ENCODE measurements around the gene ST3GAL3.

The ST3GAL3 gene

GRCh38 chr1:43873851-43874250 lies 166.5 kb downstream of the ST3GAL3 start:
- DNase-seq (ENCODE audit: extremely low read depth in 1 of 2, low read depth in 1 of 2): no peak

GRCh38 chr1:43874716-43875115 lies 167.4 kb downstream of the ST3GAL3 start:
- DNase-seq (ENCODE audit: extremely low read depth in 1 of 2, low read depth in 1 of 2): no peak

GRCh38 chr1:43875331-43875730 lies 168.0 kb downstream of the ST3GAL3 start:
- DNase-seq (ENCODE audit: extremely low read depth in 1 of 2, low read depth in 1 of 2): no peak

GRCh38 chr1:43877101-43877500 lies 169.8 kb downstream of the ST3GAL3 start:
- DNase-seq (ENCODE audit: extremely low read depth in 1 of 2, low read depth in 1 of 2): no peak

DNA sequence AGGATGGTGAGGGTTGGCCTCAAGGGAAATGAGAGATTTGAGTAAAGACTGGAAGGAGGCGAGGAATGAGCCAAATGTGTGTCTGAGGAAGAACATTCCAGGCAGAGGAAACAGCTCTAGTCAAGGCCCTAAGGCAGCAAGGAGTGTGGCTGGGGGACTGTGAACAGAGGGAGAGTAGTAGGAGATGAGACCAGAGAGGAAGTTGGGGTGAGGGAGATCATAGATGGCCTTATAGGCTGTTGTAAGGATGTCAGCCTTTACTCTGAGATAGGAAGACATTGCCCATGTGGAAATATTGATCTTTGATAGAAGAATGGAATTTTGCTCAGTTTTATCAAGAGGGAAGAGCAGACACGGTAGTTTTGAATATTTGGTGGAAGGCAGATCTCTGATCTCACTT lies 171.1 kb downstream of the ST3GAL3 start:
- DNase-seq (ENCODE audit: extremely low read depth in 1 of 2, low read depth in 1 of 2): no peak

DNA sequence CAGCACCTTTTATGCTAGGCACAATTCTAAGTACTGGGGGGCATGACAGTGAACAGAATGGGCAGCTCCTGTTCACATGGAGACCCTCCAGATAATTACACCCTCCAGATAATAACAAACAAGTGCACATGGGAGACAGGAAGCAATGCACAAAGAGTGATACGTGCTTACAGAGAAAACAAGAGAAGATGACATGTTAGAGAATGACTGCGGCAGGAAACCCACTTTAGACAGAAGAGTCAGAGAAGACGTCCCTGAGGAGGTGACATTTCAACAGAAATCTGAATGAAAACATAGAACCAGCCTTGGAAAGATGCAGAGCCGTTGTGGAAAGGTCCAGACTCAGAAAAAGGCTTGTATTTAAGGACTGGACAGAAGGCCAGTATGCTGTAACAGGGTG lies 171.5 kb downstream of the ST3GAL3 start:
- DNase-seq (ENCODE audit: extremely low read depth in 1 of 2, low read depth in 1 of 2): no peak

GRCh38 chr1:43879414-43879813 lies 172.1 kb downstream of the ST3GAL3 start:
- no peak for DNase-seq (ENCODE audit: extremely low read depth in 1 of 2, low read depth in 1 of 2)

- DNase-seq (ENCODE audit: extremely low read depth in 1 of 2, low read depth in 1 of 2): no peak
These were observed 172.7 kb downstream of the ST3GAL3 start for GRCh38 chr1:43879996-43880395.

DNA sequence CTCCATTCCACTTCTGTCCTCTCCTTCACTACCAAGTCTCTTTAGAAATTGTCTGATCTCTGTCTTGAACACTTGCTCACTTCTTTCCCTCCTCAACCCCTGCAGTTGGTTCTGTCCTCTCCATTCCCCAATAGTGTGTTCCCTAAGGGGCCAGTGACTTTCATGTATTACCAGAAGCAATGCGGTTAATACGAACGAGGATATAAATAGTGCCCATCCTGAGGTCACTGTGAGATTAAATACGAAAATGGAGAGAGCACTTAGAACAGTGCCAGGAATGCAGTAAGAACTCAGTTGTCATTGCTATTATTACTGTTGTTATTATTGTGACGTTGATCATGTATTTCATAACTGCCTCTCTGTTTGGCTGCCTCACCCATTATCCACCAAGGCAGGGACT lies 173.3 kb downstream of the ST3GAL3 start:
- DNase-seq (ENCODE audit: extremely low read depth in 1 of 2, low read depth in 1 of 2): no peak

- no peak for DNase-seq (ENCODE audit: extremely low read depth in 1 of 2, low read depth in 1 of 2)
These were observed 174.1 kb downstream of the ST3GAL3 start for GRCh38 chr1:43881415-43881814.

- no peak for DNase-seq (ENCODE audit: extremely low read depth in 1 of 2, low read depth in 1 of 2)
These were observed 175.4 kb downstream of the ST3GAL3 start for GRCh38 chr1:43882763-43883162.

DNA sequence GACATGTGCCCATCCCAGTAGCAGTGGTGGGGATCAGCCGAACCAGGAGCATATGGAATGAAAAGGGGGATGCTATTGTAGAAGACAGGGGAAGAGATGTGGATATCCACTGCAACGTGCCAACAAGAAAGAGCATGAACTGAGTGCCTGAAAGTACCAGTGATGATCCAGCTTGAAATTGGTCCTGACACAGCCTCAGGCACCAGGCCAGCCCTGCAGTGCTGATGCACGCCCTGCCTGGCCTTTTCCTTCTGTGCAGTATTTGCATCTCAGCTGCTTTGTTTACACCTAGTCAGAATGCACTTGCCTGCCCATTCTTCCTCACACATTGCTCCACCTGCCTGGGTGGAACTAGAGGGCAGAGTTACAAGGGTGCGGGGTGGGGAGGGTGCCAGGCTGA lies 176.0 kb downstream of the ST3GAL3 start:
- no peak for DNase-seq (ENCODE audit: extremely low read depth in 1 of 2, low read depth in 1 of 2)

DNA sequence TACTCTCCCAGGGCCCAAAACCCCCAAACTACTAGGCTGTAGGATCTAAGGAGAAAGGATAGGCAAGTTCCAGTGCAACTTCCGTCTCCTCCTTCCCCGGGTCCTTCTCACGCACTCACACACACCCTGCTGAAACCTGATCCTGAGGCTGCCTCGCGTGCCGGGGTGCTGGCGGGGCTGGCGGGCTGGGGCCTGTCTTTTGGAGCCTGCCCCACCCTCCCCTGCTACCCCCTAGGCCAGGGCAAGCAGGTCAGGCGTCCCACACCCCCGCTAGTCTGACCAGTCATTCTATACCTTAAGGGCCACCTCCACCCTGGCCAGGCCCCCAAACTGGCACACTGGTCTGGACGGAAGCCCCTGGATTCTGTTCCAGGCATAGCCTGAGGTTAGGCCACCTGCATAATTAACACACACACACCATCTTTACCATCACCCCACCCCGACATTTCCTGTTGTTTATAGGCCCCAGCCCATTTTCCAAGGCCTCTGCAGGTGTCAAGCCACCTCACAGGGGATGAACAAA lies 178.0 kb downstream of the ST3GAL3 start:
- no peak for DNase-seq (ENCODE audit: extremely low read depth in 1 of 2, low read depth in 1 of 2)

- DNase-seq (ENCODE audit: extremely low read depth in 1 of 2, low read depth in 1 of 2): no peak
These were observed 180.4 kb downstream of the ST3GAL3 start for GRCh38 chr1:43887748-43888147.

GRCh38 chr1:43890815-43891214 lies 183.5 kb downstream of the ST3GAL3 start:
- DNase-seq (ENCODE audit: extremely low read depth in 1 of 2, low read depth in 1 of 2): no peak

DNA sequence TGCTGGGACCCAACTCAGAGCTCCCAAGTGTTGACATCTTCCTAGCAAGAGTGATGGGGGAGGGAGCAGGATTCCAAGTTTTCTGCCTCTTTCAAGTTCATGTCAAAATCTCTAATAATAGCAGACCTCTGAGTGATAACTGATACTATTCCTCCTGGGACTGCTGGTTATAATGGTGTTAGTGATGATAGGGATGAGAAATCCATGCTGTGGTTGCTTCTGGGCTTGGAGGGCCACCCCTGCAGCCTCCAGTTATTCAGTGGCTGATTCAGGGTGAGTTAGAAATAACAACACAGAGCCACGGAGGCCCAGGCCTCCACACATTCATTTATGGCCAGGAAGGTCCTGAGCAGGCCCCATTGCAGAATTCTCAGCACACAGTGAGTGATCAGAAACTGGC lies 185.7 kb downstream of the ST3GAL3 start:
- no peak for DNase-seq (ENCODE audit: extremely low read depth in 1 of 2, low read depth in 1 of 2)

DNA sequence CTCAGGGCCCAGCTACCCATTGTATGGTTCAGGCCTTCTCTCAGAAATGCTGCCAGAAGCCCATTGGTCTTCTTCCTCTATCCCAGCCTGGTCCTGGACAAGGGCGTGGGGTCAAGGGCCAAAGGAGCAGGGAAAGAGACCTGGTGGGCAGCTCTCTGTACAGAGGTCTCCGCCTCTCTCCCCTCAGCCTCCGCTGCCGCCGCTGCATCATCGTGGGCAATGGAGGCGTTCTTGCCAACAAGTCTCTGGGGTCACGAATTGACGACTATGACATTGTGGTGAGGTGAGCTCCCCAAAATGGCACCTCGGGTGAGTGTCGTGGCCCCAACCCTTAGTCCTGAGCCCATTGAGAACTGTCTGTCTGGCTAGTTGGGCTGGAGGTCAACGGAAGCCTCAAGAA lies 191.6 kb downstream of the ST3GAL3 start:
- DNase-seq (ENCODE audit: extremely low read depth in 1 of 2, low read depth in 1 of 2): no peak

DNA sequence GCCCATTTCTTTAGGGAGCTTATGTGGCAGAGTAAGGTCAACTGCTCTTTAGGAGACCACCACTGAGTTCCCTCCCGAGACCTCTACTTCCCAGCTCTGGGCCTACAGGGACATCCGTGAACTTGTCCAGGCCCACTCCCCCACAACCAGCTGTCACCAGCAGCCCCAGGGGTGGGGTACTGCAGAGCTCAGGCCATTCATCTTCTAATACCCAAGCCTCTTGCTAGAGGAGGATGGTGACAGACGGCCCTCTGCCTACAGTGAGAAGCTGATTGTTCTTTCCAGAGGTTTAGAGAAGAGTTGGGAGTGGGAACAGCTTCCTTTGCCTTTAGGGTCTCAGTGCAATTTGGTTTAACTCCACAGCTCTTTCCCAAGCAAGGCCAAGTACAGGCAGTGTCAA lies 193.1 kb downstream of the ST3GAL3 start:
- DNase-seq (ENCODE audit: extremely low read depth in 1 of 2, low read depth in 1 of 2): no peak

DNA sequence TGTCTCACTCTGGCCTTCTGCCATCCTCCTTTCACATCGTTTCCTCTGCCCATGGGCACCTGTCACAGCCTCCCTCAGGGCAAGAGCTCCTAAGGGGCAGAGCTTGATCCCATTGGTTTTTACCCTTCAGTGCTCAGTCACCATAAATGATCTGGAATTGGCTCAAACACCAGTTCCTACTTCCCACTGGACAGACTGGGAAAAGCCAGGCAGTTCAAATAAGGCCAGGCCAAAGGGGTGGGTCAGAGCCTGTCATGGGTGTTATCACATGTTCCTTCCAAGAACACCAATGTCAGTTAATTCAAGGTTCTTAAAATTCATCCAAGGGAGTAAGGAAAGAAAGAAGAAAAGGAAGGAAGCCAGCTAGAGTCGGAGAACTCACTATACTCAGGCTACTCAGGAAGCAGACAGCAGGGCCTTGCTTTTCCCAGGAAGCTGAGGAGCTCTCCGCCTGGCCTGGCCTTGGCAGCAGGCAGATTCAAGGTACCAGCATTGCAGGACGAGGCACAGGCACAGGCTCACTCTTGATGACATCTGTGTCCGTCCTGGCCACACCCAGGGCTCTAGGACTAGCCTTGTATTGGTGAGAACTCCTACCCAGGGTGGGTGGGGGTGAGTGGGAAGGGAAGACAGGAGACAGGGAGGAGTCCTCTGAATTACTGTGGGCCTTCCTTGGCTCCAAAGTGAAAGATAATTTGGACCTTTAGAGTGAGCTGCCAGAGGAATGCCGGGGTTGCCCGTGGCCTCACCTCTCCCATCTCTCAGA lies 194.0 kb downstream of the ST3GAL3 start:
- DNase-seq (ENCODE audit: extremely low read depth in 1 of 2, low read depth in 1 of 2): no peak

DNA sequence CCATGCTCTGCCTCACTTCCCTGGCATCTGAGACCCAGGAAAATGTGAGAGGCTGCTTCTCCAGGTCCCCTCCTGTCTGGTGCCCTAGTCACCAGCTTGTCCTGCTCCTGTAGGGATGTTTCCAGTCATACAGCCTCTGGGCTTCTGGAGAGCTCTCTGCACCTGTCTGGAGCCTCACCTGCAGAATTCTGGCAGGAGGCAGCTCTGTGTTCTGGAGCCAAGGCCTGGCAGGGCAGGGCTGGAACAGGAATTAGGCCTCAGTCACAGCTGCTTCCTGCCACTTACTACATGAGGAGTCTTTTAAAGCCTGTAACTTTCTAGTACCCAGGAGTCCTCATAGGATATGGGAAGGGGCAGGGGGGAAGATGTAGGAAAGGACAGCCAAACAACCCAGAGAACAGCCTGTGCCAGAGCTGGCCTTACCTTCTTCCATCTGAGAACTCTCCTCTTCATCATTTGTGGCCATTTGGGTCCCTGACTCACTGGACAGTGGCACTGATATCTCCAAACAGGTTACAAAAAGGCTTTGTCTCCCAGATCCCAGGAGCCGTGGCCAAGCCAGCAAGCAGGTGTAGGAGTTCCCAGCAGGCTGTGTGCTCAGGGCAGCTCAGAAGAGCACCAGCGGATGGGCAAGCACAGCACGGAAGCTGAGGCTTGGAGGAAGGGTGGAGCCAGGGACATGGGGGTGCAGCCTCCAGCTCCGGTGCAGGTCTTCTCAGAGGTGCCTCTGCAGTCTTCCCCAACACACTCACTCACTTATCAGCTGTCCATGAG lies 194.9 kb downstream of the ST3GAL3 start:
- DNase-seq (ENCODE audit: extremely low read depth in 1 of 2, low read depth in 1 of 2): no peak

DNA sequence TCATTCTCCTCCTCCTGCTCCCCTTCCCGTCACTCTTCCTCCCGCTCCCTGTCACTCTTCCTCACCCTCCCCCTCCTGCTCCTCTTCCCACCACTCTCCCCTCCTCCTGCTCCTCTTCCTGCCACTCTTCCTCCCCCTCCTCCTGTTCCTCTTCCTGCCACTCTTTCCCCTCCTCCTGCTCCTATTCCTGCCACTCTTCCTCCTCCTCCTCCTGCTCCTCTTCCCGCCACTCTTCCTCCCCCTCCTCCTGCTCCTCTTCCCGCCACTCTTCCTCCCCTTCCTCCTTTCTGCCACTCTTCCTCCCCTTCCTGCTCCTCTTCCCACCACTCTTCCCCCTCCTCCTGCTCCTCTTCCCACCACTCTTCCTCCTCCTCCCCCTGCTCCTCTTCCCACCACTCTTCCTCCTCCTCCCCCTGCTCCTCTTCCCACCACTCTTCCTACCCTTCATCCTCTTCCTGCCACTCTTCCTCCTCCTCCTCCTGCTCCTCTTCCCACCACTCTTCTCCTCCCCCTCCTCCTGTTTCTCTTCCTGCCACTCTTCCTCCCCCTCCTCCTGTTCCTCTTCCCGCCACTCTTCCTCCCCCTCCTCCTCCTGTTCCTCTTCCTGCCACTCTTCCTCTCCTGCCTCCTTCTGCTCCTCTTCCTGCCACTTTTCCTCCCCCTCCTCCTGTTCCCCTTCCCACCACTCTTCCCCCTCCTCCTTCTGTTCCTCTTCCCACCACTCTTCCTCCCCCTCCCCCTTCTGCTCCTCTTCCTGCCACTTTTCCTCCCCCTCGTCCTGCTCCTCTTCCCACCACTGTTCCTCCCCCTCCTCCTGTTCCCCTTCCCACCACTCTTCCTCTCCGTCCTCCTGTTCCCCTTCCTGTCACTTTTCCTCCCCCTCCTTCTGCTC lies 197.6 kb downstream of the ST3GAL3 start:
- DNase-seq (ENCODE audit: extremely low read depth in 1 of 2, low read depth in 1 of 2): no peak
